GM23248 (cell line): Measurements from ENCODE around the gene ZFAND3.

Experiments used
- EZH2 ChIP-seq: fragments of 200-600 bp; sonication (generic); IDR thresholded peaks from 2 replicates; pipeline ENCODE4 v1.6.1; 2018; ENCODE audit warnings: antibody characterized with exemption, mild to moderate bottlenecking; ENCODE audit not compliant: insufficient read depth, poor library complexity, severe bottlenecking
- EZH2phosphoT487 ChIP-seq: fragments of 200-600 bp; sonication (generic); IDR thresholded peaks from 2 replicates; pipeline ENCODE4 v1.6.1; 2018; ENCODE audit warnings: antibody characterized with exemption, moderate library complexity, mild to moderate bottlenecking, low read depth; ENCODE audit not compliant: insufficient read depth

DNA sequence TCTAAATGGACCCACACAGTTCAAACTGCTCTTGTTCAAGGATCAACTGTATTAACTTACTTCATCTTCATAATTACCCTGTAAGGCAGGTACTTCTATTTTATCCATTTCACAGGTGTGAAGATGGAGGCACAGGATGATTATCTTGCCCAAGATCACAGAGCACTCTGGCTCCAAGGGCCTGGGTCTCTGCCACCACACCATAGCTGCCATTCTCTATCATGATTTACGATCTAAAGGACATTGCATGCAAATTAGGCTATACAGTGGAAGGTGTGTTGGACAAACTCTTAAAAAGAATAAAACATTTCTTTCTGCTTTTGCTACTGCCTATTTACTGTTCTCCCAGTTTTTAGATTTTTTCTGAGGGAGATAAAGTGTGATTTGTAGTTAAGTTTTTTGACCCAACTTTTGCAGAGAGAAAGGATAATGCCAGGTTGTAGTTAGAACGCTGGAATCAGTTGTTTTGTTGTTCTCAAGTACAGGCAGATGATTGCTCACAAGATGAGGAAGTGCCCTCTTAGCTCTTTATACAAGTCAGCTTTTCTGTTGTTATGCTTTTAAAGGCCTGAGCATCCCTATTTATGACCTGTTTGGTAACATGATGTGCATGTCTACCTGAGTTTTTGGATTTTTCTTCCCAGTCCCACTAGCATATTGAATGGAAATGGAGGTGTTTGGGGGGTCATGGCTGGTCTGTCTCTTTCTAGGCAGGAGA is 247.9 kb downstream of the ZFAND3 start:
- TF ChIP-seq EZH2 (no peak), EZH2phosphoT487 (no peak)
